ENCODE measurements around the gene ZSWIM3.

DNA sequence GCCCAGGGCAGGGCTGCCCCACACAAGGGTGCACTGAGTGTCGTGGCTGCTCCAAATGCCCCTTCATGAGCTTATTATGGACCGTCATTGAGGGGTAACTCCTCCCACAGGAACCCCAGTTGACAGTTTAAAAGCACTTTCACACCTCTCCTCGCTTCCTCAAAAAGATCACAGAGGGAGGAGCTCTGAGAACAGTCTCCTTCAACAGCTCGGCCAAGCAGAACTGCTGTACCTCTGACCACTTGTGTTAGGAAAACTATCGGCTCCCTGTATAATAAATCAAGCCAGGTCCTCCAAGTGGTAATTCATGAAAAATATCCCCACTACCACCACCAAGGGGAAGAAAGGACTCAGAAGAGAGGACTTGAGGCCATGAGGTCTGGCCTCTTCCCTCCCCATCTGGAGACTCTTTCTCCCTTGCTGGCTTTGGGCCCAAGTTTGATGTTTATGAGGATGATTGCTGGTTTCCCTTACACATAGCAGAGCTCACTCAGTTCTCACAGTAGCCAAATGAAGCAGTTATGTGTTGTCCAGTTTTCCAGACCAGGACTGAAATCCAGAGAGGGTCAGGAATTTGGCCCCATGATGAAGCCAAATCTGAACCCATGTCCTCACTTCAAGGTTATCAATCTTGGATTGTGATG lies 15.1 kb upstream of the ZSWIM3 start:
- TF ChIP-seq CTCF (IDR thresholded peaks at IDR 0.05), result no peak
- TF ChIP-seq POLR2A (IDR thresholded peaks at IDR 0.05), result no peak

Measured in right lobe of liver (tissue), 4 donors.